ENCODE data around the gene FXYD4.

GRCh38 chr10:43354879-43355380 lies 16.5 kb upstream of the FXYD4 start:
- TF ChIP-seq CTCF (conservative IDR thresholded peaks at IDR 0.05): no peak
- TF ChIP-seq ZFX (IDR thresholded peaks at IDR 0.05): no peak

All from C4-2B (cell line).